C4-2B (cell line): ENCODE data around the gene PRR13.

Experiments
- H3K27ac ChIP-seq: fragments of 450-650 bp; 2 replicates; pipeline ENCODE4 v1.5.1; 2017
- CTCF ChIP-seq: fragments of 450-650 bp; conservative IDR thresholded peaks from 2 replicates; pipeline ENCODE4 v1.5.1; 2017; ENCODE audit warnings: mild to moderate bottlenecking
- ZFX ChIP-seq: fragments of 450-650 bp; IDR thresholded peaks from 2 replicates; pipeline ENCODE4 v1.6.1; 2017

The PRR13 gene

GRCh38 chr12:53484686-53485575 is 43.4 kb downstream of the PRR13 start:
- no peak overlapping the region for H3K27ac ChIP-seq
- no peak for TF ChIP-seq CTCF
- TF ChIP-seq ZFX, result no peak

- TF ChIP-seq ZFX (no peak), CTCF (no peak)
- H3K27ac ChIP-seq, result no peak overlapping the region
Measured at GRCh38 chr12:53485955-53486735, 44.6 kb downstream of the PRR13 start.

GRCh38 chr12:53486736-53487487 is 45.4 kb downstream of the PRR13 start:
- no peak overlapping the region for H3K27ac ChIP-seq
- no peak for TF ChIP-seq ZFX
- no peak for TF ChIP-seq CTCF

- H3K27ac ChIP-seq, result no peak overlapping the region
- TF ChIP-seq ZFX, result no peak
- TF ChIP-seq CTCF, result no peak
Measured at GRCh38 chr12:53489242-53489864, 47.8 kb downstream of the PRR13 start.

GRCh38 chr12:53492188-53492587 is 50.7 kb downstream of the PRR13 start:
- H3K27ac ChIP-seq, result peak overlapping the region; percentile 76
- no peak for TF ChIP-seq ZFX
- TF ChIP-seq CTCF, result no peak

DNA sequence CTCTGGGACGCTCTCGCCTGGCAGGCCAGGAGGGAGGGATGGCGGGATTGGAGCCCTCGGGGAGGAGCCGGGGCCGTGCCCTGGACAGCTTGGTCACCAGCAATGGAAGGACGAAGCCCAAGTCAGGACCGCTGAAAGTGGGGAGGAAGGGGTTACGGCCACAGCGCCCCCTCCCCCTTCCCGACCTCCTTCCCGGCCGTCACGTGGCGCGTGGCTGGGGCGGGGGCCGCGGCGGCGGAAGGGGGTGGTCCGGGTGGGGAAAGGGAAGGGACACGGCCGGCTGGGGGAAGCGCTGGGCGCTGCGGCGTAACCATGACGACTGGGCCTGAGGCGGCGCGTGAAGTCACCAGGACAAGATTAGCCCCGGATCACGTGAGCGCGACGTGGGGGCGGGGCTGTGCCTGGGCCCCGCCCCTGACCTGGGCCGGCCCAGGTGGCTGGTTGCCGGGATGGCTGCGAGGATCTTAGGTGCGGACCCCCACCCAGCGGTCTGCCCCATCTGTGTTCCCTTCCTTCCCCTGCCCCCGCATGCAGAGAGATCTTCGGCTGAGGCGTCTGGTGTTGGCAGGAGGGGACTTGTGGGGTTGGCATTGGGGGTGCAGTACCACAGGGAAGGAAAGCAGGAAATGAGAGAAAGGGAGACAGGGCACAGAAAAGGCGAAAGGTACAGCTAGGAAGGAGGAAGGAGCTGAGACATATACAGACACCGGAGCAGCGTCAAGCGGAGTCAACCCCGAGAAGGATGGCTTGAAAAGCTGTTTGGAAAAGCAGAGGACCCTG is 51.5 kb downstream of the PRR13 start:
- TF ChIP-seq ZFX (no peak), CTCF (no peak)
- peak overlapping the region; percentile 76 for H3K27ac ChIP-seq
